GM19193 (cell line): ENCODE results near the gene HPS6.

Experiments used
- POLR2A ChIP-seq: IDR thresholded peaks from 4 replicates; pipeline ENCODE4 v1.6.1; 2011; ENCODE audit not compliant: insufficient read depth, insufficient read length; ENCODE audit errors: extremely low read depth

HPS6 gene

GRCh38 chr10:102064868-102065560 lies at the start of gene HPS6:
TSS of gene HPS6 (plus strand) at chr10:102065349. CDS start at chr10:102065475, 126 bp downstream.
- peak; percentile 82 for TF ChIP-seq POLR2A

DNA sequence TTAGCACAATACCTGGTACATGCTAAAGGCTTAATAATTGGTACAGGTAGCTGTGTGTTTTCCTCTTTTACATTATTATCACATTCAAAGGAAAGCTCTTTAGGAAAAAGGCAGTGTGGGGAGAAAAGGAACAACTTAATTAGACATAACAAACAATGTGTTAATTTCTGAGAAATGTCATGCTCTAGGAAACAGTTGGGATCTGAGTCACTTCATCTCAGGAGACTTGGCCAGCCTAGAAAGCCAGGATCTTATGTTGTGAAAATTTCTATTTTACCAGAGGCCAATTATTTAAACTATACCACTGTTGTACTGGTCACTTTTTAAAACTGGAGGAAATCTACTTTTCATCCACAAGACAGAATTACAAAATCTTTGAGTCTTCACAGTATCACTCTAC lies 48.7 kb upstream of the HPS6 start:
- no peak for TF ChIP-seq POLR2A

DNA sequence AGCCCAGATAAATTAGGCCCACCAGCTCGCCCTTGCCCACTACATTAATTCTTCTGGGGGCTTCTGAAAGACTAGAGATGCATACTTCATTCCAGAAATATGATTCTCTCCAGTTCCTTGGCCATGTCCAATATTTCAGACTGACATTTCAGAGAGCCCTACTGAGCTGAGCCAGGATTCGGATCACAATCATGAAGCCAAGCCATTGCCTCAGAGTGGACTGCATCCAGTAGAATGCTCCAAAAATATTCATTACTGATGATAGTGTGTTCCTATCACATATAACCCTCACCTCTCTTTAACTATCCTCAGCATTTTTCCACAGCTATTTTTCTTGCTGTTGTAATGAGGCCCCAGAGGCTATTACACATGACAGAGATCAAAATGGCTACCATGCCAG lies 47.9 kb upstream of the HPS6 start:
- no peak for TF ChIP-seq POLR2A

DNA sequence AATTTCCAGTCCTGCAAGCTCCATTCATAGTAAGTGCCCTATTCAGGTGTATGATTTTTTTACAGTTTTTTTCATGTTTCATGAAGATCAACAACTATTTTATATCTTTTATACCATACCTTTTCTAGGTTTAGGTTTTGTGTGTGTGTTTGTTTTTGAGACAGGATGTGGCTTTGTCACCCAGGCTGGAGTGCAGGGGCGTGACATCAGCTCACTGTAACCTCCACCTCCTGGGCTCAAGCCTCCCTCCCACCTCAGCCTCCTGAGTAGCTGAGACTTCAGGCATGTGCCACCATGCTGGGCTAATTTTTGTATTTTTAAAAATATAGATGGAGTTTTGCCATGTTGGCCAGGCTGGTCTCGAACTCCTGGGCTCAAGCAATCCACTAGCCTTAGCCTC lies 44.2 kb upstream of the HPS6 start:
- TF ChIP-seq POLR2A, result no peak

GRCh38 chr10:102024799-102025198 lies 40.4 kb upstream of the HPS6 start:
- TF ChIP-seq POLR2A, result no peak

- no peak for TF ChIP-seq POLR2A
These were observed 37.9 kb upstream of the HPS6 start for GRCh38 chr10:102027261-102027660.

DNA sequence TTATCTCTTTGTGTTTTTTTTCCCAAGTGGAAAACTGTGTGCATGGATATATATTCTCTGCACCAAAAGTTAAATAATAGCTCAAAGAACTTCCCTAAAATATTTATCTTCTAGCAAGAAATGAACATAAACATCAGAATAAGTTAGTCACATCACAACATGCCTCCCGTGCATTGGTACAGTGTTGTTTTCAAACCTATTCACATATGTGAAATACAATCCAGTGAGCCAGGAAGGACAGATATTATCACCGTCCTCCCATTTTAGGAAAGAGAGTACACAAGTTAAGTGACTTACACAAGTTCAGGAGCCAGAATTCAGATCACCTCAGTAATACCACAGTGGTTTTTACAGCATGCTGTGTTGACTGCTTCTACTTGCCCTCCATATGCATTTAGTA lies 31.4 kb upstream of the HPS6 start:
- TF ChIP-seq POLR2A, result no peak

- no peak for TF ChIP-seq POLR2A
These were observed 26.7 kb upstream of the HPS6 start for GRCh38 chr10:102038410-102038809.

DNA sequence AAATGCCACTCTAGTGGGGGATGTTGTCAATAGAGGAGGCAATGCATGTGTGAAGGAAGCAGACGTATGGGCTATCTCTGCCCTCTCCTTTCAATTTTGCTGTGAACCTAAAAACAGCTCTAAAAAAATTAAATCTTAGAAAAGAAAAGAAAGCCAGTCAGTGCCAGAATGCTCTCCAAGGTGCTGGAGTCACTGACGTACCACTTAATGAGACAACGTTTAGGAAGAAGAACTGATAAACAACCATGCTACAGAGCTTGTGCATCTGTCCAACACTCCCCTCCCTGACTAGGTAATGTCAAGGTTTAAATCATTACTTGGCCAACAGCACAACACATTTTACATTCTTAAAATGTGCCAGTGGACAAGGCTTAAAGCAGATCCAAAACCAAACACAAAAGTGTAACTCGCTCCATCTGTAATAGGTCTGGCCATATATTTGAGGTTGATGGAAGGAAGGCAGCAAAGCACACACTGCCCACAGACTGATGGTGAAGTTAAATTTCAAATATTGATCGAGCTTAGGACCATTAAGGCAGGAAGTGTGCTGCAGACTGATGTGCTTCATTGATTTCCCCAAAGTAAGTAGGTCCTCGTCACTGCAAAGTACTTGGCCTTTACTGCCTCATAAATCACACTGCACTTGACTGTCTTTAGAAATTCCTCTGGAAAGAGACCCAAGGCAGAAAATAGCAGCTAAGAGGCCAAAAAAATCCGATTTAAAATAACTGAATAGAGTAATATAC lies 24.7 kb upstream of the HPS6 start:
- no peak for TF ChIP-seq POLR2A

GRCh38 chr10:102045292-102045691 lies 19.9 kb upstream of the HPS6 start:
- TF ChIP-seq POLR2A, result no peak

- no peak for TF ChIP-seq POLR2A
These were observed 19.1 kb upstream of the HPS6 start for GRCh38 chr10:102046095-102046494.

DNA sequence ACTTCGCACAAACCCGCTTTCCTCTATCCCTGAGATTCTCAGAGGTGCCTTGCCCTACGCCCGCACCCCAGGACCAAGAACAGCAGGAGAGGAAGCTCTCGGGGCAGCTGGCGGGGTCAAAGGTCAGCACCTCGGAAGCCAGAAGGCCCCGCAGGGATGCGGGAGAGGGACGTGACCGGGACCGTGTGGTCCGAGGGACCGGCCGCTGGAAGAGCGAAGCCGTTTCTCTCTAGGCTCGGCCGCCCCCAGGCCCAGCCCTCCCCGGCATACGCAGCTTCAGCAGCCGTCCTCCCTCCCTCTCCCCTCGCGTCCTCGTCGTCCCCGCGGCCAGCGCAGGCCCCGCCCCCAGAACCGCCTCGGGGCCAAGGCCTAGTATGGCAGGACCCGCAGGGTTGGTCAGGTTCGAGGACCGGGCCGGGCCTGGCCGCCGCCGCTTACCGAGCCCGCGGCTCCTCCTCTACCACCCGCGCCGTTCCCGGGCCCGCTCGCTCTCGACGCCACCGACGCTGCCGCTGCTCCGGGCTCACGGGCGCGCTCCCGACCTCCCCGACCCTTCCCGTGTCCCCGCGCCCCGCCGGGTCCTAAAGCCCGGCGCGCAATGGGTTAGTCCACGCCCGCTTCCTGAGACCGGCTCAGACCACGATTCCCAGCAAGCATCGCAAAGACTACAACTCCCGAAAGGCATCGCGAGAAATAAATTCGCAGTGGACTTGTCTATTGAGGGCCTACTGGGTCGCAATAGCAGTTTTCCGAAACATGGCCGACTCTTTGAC lies 9.3 kb upstream of the HPS6 start, which contains the start of gene ARMH3:
TSS of gene ARMH3 (minus strand) at position 527 of the 773 bp plus-strand sequence. CDS start 16,059 bp downstream, outside the sequence.
- peak; percentile 69 for TF ChIP-seq POLR2A

DNA sequence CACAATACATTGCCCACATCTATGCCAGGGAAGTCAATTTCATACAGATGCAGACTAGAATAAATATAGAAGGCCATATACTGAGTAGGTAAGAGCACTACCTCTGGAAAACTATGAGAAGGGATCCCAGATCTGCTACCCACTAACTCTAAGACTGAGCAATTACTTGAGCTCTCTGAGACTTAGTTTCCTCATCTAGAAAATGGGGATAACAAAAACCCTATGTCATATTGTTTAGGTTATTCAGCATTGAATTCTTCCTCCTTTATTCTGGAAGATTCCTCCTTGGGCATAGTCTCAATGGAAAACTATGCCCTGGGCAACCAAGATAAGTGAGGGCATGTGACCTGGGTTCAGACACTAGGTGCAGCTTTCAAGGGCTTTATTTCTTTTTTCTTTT lies 5.2 kb upstream of the HPS6 start:
- no peak for TF ChIP-seq POLR2A

DNA sequence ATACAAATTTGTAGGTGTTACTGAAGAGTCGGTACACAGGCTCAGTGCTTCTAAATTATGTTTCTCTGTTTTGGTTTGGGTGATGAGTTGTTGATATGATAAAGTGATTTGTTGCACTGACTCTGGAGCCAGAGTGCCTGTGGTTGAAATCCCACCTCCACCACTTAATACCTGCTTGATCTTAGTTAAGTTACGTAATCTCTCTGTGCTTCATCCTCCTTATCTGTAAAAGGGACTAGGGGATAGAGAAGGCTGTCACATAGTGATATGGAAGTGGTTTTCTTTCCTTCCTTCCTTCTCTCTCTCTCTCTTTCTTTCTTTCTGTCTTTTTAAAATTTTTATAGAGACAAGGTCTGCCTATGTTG lies 664 bp upstream of the HPS6 start:
- TF ChIP-seq POLR2A, result no peak

GRCh38 chr10:102065561-102066398 lies 631 bp downstream of the HPS6 start:
- TF ChIP-seq POLR2A, result no peak

GRCh38 chr10:102066399-102067088 lies 1.4 kb downstream of the HPS6 start:
- TF ChIP-seq POLR2A, result no peak
